CD4-positive, alpha-beta T cell (primary cell): Measurements from ENCODE around the gene CASP12. TPM values are rescaled to one million over a fixed set of nuclear protein-coding genes. Genes with fewer than 3 reads are reported as not detected.

Source experiments
- ATAC-seq: fragments of 200-7000 bp; cut with Tn5 transposase; one replicate; pipeline ENCODE4 v1.10.0; 2022; ENCODE audit warnings: mild to moderate bottlenecking; ENCODE audit not compliant: poor library complexity
- CTCF ChIA-PET: fragments of 350-600 bp; sonication (Branson Sonifier 250); formaldehyde crosslinking; loops from one replicate; lab custom pipeline; 2021; ENCODE audit warnings: antibody characterized with exemption, inconsistent platforms; lab: Charles Lee
- POLR2A ChIA-PET: fragments of 350-600 bp; sonication (Branson Sonifier 250); formaldehyde crosslinking; loops from one replicate; lab custom pipeline; 2021; ENCODE audit warnings: antibody characterized with exemption, inconsistent platforms; lab: Charles Lee
- DNase-seq, 14 experiments: peaks; one replicate each; pipeline ENCODE4 v3.0.0-alpha.2; 2013 to 2020; ENCODE audit warnings: mixed read lengths in 2 of 14
- H3K27ac ChIP-seq, 2 donors: one replicate each; pipeline versions ENCODE4 v1.5.1 to v1.7.0; 2013; ENCODE audit warnings: low read length in 2 of 2, low read depth in 1 of 2, mild to moderate bottlenecking in 1 of 2
- H3K27me3 ChIP-seq, 2 experiments: 1 replicate in 1 of 2; 2 replicates in 1 of 2; pipeline versions ENCODE4 v1.6.1 to v1.7.0; 2013; ENCODE audit warnings: low read length in 2 of 2, control low read depth in 1 of 2, mild to moderate bottlenecking in 1 of 2, moderate library complexity in 1 of 2; ENCODE audit not compliant: insufficient read depth in 2 of 2, control insufficient read depth in 1 of 2
- H3K36me3 ChIP-seq: one replicate; pipeline ENCODE4 v1.6.1; 2013; ENCODE audit warnings: low read length, control low read depth; ENCODE audit not compliant: insufficient read depth
- H3K4me1 ChIP-seq: one replicate; pipeline ENCODE4 v1.6.1; 2013; ENCODE audit warnings: low read length, control low read depth; ENCODE audit not compliant: insufficient read depth
- H3K4me3 ChIP-seq: one replicate; pipeline ENCODE4 v1.5.1; 2013; ENCODE audit warnings: mild to moderate bottlenecking, low read length, moderate library complexity
- H3K9me3 ChIP-seq, 2 experiments: 1 replicate in 1 of 2; 2 replicates in 1 of 2; pipeline versions ENCODE4 v1.6.1 to v1.7.0; 2013; ENCODE audit warnings: low read length in 2 of 2, mild to moderate bottlenecking in 2 of 2, control low read depth in 1 of 2, moderate library complexity in 1 of 2; ENCODE audit not compliant: control insufficient read depth in 1 of 2, insufficient read depth in 1 of 2
- H3K27ac Mint-ChIP-seq: one replicate; pipeline ENCODE4 v1.8.0; 2020; ENCODE audit warnings: mixed read lengths
- H3K27me3 Mint-ChIP-seq: one replicate; pipeline ENCODE4 v1.8.0; 2021; ENCODE audit warnings: mixed read lengths
- H3K36me3 Mint-ChIP-seq: one replicate; pipeline ENCODE4 v1.8.0; 2021; ENCODE audit warnings: low read depth, mixed read lengths
- H3K4me1 Mint-ChIP-seq: one replicate; pipeline ENCODE4 v1.8.0; 2021; ENCODE audit warnings: low read depth, mixed read lengths
- H3K4me3 Mint-ChIP-seq: one replicate; pipeline ENCODE4 v1.8.0; 2020; ENCODE audit warnings: mild to moderate bottlenecking, mixed read lengths
- H3K9me3 Mint-ChIP-seq: one replicate; pipeline ENCODE4 v1.8.0; 2020; ENCODE audit warnings: mixed read lengths
- CTCF ChIP-seq: fragments of 200-600 bp; IDR thresholded peaks from one replicate; pipeline ENCODE4 v1.8.0; 2022; ENCODE audit warnings: antibody characterized with exemption, mild to moderate bottlenecking
- intact Hi-C, 2 experiments: fragments of 100-400 bp; cut with DNase I in 1 of 2; cut with micrococcal nuclease in 1 of 2; formaldehyde crosslinking; loops; one replicate each; pipeline versions ENCODE4 v1.15.1 to v1.9.0; 2023 to 2025; cut with DNase I, micrococcal nuclease
- total RNA-seq, 174 experiments: library from RNA in 2 of 174; stranded (reverse) in 2 of 174; gene quantifications; one replicate each; pipeline ENCODE4 v1.2.3 and lab custom pipeline; 2021 to 2026

Gene CASP12
- total RNA-seq, 2 experiments from 2014 or later, result not detected

GRCh38 chr11:104883342-104883741 lies 14.9 kb downstream of the CASP12 start:
- Mint-ChIP-seq H3K27me3 (no peaks in the 10 kb centered on the region), H3K9me3 (no peaks in the 10 kb centered on the region), H3K36me3 (no peaks in the 10 kb centered on the region), H3K4me3 (no peak overlapping the region), H3K4me1 (peaks cover 4% of the 10 kb centered on the region), H3K27ac (no peak overlapping the region)
- Histone ChIP-seq H3K9me3 (no peaks in the 10 kb centered on the region), H3K36me3 (no peaks in the 10 kb centered on the region), H3K4me1 (no peaks in the 10 kb centered on the region), H3K4me3 (no peak overlapping the region), H3K27ac (no peak overlapping the region), H3K27me3 (no peaks in the 10 kb centered on the region)
- CTCF ChIA-PET, result no interaction called here
- POLR2A ChIA-PET, result no interaction called here
- ATAC-seq (no peak), DNase-seq (no peak)
- TF ChIP-seq CTCF, result no peak
- intact Hi-C loops, result no loop called here

- no peaks in the 10 kb centered on the region for H3K27me3 ChIP-seq
- Mint-ChIP-seq H3K27ac (no peak overlapping the region), H3K27me3 (no peaks in the 10 kb centered on the region), H3K9me3 (no peaks in the 10 kb centered on the region), H3K4me1 (peaks cover 25% of the 10 kb centered on the region), H3K36me3 (no peaks in the 10 kb centered on the region), H3K4me3 (no peak overlapping the region)
- ChIA-PET POLR2A (no interaction called here), CTCF (no interaction called here)
- H3K9me3 ChIP-seq, result no peaks in the 10 kb centered on the region
- intact Hi-C loops, result no loop called here
- no peak for ATAC-seq
- TF ChIP-seq CTCF, result no peak
- DNase-seq, result no peak
- no peak overlapping the region for H3K27ac ChIP-seq
- H3K4me3 ChIP-seq, result no peak overlapping the region
- H3K4me1 ChIP-seq, result peaks cover 11% of the 10 kb centered on the region
- H3K36me3 ChIP-seq, result no peaks in the 10 kb centered on the region
Observed at GRCh38 chr11:104881117-104881794, 17.0 kb downstream of the CASP12 start.

- no peaks in the 10 kb centered on the region for H3K27me3 ChIP-seq
- no peak for TF ChIP-seq CTCF
- DNase-seq, result no peak
- CTCF ChIA-PET, result no interaction called here
- no peaks in the 10 kb centered on the region for H3K27me3 Mint-ChIP-seq
- H3K9me3 Mint-ChIP-seq, result no peaks in the 10 kb centered on the region
- no peak overlapping the region for H3K27ac ChIP-seq
- intact Hi-C loops, result no loop called here
- H3K36me3 Mint-ChIP-seq, result no peaks in the 10 kb centered on the region
- no peaks in the 10 kb centered on the region for H3K36me3 ChIP-seq
- peaks cover 38% of the 10 kb centered on the region for H3K4me1 Mint-ChIP-seq
- no peaks in the 10 kb centered on the region for H3K9me3 ChIP-seq
- ATAC-seq, result no peak
- H3K27ac Mint-ChIP-seq, result no peak overlapping the region
- POLR2A ChIA-PET, result no interaction called here
- no peak overlapping the region for H3K4me3 ChIP-seq
- H3K4me3 Mint-ChIP-seq, result no peak overlapping the region
- peaks cover 16% of the 10 kb centered on the region for H3K4me1 ChIP-seq
Observed at GRCh38 chr11:104879514-104880190, 18.6 kb downstream of the CASP12 start.
